ENCODE data around the gene TMEM233.
A peak's percentile ranks its signal among the peaks of the same experiment; 100 is the strongest.

Gene TMEM233

GRCh38 chr12:119593578-119594398 is at the start of gene TMEM233:
Gene TMEM233 (plus strand): TSS chr12:119593774. CDS start chr12:119593849, 75 bp downstream.
- DNase-seq (ENCODE audit: low read depth in 2 of 2) = no peak

DNA sequence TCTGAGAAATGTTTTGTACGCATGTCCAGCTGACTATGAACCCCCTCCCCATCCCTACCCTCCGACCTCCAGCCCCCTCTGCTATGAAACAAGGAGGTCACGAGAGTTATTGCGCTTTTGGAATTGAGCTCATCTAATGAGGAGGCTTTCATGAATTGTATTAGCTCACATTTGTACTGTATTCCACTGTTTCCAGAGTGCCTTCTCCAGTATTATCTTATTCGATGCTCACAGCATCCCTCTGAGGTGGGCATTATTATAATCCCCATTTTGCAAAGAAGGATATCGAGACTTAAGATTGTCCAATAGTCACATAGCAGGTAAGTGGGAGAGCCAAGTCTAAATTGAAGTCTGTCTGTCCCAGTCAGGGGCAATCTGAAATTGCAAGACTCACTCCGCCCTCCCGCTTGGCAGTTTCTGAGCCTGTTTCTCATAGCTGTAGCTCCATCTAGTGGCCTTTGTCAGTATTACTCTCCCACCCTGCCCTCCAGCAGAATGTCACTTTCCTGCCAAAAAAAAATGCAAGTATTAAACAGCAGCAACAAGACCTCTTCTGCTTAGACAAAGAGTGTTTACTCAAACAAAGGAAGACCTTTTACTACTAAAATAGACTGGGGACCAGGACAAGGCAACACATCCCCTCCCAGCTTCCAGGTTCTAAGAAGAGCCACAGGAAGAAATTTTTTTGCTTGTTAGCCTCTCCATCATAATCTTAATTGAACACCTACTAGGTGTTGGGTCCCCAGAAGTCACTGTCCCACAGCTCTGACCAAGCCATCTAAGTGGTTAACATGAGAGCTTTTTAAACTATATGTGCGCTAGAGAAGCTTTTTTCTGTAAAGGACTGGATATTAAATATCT is 48.6 kb upstream of the TMEM233 start:
- DNase-seq (ENCODE audit: low read depth in 2 of 2) = peak; percentile 4 to 9

DNA sequence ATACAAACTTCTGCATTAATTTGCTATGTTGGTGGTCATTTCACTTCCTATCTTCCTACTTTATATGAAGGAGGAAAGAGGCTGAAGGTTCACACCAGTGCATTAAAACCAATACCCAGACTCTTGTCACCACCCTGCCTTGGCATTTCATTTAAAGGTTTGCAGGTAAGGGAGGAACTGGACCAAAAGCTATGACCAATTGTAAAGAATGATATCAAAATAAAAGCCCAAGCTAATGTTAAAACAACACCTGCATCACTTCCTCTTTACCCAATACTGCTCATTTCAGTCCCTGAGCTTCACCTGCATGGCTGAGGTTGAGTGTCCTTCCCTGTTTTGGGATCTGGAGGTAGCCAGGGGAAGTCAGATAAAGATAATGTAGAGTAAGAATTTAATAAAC is 47.2 kb upstream of the TMEM233 start:
- DNase-seq (ENCODE audit: low read depth in 2 of 2) = no peak

DNA sequence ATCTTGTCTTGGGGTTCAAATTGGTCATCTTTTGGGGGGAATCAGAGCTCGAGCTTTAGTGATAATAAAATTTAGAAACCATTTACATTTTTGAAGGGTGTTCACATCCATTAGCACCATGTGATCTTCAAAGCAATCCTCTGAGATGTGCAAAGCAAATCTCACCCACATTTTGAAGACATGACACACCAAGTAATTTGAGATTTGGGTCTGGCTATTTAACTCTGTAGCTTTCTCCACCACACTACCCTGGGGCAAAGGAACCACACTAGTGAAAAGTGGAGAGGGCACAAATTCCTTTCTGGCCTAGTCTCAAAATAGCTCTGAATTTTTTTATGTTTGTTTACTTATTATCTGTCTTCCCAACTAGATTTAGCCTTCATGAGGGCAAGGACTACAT is 46.6 kb upstream of the TMEM233 start:
- DNase-seq (ENCODE audit: low read depth in 2 of 2) = no peak

GRCh38 chr12:119556854-119557253 is 36.7 kb upstream of the TMEM233 start:
- no peak for DNase-seq (ENCODE audit: low read depth in 2 of 2)

DNA sequence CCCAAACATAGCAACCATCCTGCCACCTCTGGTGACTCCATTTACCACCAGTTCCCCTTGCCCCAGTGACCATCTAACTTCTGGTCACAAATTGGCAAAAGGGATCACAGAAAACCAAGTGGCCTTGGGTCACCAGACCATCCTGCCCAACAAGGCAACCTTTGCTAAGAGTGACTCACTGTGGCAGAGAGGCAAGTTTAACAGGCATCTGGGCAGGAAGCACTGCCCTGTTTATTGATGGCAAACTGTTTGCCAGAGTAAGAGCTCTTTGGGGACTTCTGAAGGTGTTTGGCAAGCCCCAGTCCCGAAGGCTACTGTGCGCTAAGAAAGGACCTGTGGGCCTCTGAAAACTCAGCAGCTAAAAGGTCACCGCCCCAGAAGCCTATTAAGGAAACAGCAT is 28.2 kb upstream of the TMEM233 start:
- DNase-seq (ENCODE audit: low read depth in 2 of 2) = no peak

DNA sequence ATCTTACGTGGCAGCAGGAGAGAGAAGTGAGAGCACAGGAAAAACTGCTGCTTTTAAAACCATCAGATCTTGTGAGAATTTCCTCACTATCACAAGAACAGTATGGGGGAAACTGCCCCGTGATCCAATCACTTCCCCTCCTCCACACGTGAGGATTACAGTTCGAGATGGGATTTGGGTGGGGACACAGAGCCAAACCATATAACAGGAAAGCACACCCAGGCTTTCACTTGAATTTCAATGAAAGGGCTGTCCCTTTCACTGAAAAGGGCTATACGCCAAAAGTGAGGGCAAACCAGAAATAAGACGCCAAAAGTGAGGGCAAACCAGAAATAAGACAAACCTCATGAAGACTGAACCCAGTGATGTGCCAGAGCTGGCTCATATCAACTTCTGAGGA is 22.8 kb upstream of the TMEM233 start:
- DNase-seq (ENCODE audit: low read depth in 2 of 2) = no peak

GRCh38 chr12:119573086-119573485 is 20.5 kb upstream of the TMEM233 start:
- DNase-seq (ENCODE audit: low read depth in 2 of 2) = no peak

GRCh38 chr12:119574255-119574654 is 19.3 kb upstream of the TMEM233 start:
- no peak for DNase-seq (ENCODE audit: low read depth in 2 of 2)

- no peak for DNase-seq (ENCODE audit: low read depth in 2 of 2)
These were observed 17.3 kb upstream of the TMEM233 start for GRCh38 chr12:119576118-119576810.

- no peak for DNase-seq (ENCODE audit: low read depth in 2 of 2)
These were observed 16.7 kb upstream of the TMEM233 start for GRCh38 chr12:119576915-119577314.

GRCh38 chr12:119578112-119578511 is 15.5 kb upstream of the TMEM233 start:
- DNase-seq (ENCODE audit: low read depth in 2 of 2) = no peak

DNA sequence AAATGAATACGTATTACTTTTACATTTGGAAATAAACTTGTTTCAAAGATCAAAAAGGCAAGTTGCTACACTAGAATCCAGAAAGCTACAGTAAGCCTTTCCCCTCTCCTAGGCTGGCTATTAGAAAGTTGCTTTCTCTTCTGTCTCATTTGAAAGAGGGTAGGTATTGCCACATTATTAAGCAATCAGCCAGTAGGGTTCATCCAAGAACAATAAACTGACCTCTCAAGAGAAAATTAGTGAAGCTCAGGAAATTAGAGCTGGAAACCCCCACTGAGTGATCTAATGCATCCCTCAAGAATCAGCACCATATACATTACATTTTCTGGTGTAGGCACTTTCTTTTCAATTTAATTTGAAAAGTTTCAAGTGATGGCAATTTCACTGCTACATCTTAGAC is 4.5 kb upstream of the TMEM233 start:
- DNase-seq (ENCODE audit: low read depth in 2 of 2) = no peak

DNA sequence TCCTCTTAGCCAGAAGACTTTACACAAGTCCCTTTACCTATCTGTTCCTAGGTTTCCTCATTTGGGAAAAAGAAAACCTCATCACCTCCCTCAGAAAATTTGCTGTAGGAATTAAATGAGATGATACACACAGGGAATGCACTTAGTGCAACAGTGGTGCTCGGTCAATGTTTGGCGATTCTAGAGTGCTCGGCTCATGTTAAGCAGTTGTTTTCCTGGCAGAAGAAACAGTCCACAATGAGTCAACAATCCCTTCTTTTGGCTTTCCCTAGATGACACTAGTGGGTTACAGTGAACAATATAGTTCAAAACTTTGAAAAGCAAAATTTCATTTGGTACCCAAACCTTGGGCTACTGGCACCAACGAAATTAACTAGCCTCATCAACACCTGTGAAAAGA is 3.9 kb upstream of the TMEM233 start:
- no peak for DNase-seq (ENCODE audit: low read depth in 2 of 2)

- DNase-seq (ENCODE audit: low read depth in 2 of 2) = no peak
These were observed 1.3 kb upstream of the TMEM233 start for GRCh38 chr12:119592232-119592631.

DNA sequence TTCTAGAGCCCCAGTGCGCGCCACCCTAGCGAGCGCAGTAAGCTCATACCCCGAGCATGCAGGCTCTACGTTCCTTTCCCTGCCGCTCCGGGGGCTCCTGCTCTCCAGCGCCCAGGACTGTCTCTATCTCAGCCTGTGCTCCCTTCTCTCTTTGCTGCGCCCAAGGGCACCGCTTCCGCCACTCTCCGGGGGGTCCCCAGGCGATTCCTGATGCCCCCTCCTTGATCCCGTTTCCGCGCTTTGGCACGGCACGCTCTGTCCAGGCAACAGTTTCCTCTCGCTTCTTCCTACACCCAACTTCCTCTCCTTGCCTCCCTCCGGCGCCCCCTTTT is 791 bp downstream of the TMEM233 start:
- no peak for DNase-seq (ENCODE audit: low read depth in 2 of 2)

- no peak for DNase-seq (ENCODE audit: low read depth in 2 of 2)
These were observed 1.3 kb downstream of the TMEM233 start for GRCh38 chr12:119594772-119595445.

DNA sequence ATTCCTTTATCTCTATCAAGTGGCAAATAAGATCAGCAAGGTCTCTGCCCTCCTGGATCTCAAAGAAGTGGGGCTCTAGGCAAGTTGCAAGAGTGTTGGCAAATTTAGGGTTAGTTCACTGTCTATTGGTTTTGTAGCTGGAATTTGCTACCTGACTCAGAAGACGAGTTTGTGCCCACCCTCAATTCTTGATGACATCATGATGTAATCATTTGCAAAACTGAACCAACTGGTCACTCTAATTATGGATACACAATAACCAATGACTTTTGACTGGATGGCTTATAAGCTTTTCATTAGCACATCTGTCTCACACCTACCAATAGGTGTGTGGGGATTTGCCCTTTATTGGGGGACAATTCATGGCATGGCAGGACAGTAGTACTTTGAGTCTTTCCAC is 4.6 kb downstream of the TMEM233 start:
- no peak for DNase-seq (ENCODE audit: low read depth in 2 of 2)

DNA sequence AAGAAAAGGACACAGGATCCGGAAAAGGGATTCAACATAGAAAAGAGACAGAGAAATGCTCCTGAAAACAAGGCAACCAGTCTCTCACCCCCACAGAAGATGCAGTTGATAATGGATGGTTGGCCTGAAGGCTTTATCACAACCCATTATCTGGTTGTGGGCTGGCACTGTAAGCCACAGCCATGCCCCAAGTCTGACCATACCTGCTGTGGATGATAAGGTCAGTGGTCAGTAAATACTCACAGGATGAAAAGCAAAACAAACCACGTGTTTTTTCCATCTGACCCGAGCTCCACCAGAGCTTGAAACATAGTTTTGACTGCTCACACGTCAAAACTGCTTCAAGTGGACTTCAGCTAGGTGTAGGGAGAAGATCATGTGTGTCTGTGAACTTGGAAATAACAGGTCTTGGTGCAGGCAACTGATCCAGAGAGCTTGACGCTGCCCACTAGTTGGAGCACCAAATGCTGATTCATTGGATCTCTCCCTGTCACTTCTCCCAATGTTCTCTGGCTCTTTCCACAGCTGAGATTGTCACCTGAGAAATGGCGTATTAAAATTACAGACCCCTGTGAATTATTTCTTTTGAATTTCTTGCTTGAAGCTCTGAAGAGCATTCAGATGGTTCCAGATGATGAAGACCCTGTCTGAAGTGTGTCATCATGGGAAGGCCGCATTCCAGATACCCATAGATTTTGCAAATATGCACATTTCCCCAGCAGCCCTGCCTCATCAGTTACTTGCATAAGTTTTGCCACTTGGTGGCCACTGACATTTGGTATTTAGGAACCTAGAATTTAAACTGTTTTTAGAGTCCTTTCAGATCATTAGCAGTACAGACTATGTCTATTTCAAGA is 8.5 kb downstream of the TMEM233 start:
- no peak for DNase-seq (ENCODE audit: low read depth in 2 of 2)

DNA sequence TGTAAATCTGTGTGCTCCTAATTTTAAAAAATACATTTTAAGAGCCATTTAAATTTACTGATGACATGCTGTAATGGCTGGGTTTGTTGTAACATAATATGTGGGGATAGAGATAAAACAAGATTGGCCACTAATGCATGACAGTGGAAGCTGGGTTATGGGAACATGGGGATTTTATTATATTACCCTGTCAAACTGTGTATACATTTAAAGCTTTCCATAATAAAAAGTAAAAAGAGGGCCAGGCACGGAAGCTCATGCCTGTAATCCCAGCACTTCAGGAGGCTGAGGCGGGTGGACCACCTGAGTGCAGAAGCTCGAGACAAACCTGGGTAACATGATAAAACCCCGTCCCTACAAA is 9.1 kb downstream of the TMEM233 start:
- no peak for DNase-seq (ENCODE audit: low read depth in 2 of 2)

DNA sequence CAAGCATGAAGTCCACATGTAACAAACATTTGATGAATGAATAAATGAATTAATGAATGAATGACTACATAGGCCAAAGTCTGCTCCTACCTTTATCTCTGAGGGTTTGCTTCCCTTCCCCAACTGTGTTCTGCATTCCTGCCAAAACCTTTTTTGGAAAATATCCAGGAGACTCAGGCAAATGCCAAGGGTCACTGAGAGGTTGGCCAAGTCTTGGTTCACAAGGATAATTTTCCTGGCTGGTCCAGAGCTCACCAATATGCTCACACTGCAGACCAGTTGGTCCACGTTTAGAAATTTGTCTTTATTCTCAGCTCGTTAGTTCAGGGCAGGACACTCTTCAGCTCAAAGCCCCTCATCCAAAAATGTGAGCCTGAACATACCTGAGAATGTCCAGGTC is 10.2 kb downstream of the TMEM233 start:
- DNase-seq (ENCODE audit: low read depth in 2 of 2) = no peak
